ENCODE data around the gene SPRED1.
"Not testable (repeated sequence)": the region's sequence is repeated elsewhere in the genome, so short reads cannot be mapped to it uniquely, and the experiment has no call there.

GRCh38 chr15:38277281-38277680, 24.6 kb downstream of the SPRED1 start:
- TF ChIP-seq CTCF, POLR2A, POLR2AphosphoS5 (IDR thresholded peaks at IDR 0.05): not testable (repeated sequence)
